Measurements from ENCODE around the gene SVEP1.

- TF ChIP-seq REST (IDR thresholded peaks at IDR 0.05; ENCODE audit: insufficient read depth in 1 of 2, low read depth in 2 of 2, low read length in 2 of 2) (no peak), POLR2AphosphoS5 (IDR thresholded peaks at IDR 0.05; ENCODE audit: low read depth, low read length) (no peak), TAF1 (IDR thresholded peaks at IDR 0.05; ENCODE audit: borderline replicate concordance, insufficient read depth, low read length) (no peak)
These were observed 138.7 kb downstream of the SVEP1 start for GRCh38 chr9:110440796-110441195.
